SHP77 treated with DMSO at 0.1 percent for 48 hours (cell line): ENCODE results near the gene RABGAP1L.
"Not testable (repeated sequence)": the region's sequence is repeated elsewhere in the genome, so short reads cannot be mapped to it uniquely, and the experiment has no call there.

ENCODE experiments used
- DNase-seq: peaks from one replicate; lab custom pipeline; 2025; lab: John Stamatoyannopoulos, UW

Gene RABGAP1L

DNA sequence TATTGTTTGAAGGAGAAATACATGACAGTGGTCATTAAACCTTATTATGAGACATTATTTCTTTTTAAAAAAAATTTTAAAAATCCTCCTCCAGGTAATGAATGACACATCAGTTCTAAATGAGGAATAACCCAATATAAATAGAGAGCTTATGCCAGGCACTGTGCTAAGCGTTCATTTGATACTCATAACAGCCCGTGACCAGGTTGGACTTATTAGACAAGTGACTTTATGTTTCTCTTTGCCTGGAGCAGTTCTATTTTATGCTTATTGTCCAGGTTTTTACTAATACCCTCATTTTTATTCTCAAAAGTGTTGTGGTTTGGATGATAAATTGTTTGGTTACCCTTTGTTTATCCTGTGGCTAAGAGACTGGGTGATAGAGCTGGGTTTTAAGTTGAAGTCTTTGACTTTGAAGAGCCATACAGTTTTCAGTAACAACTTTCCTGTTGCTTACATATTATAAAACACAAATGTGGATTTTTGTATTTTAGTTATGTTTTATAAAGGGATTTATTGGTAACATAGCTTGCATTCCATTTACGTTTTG is 84.2 kb downstream of the RABGAP1L start:
- no peak for DNase-seq

DNA sequence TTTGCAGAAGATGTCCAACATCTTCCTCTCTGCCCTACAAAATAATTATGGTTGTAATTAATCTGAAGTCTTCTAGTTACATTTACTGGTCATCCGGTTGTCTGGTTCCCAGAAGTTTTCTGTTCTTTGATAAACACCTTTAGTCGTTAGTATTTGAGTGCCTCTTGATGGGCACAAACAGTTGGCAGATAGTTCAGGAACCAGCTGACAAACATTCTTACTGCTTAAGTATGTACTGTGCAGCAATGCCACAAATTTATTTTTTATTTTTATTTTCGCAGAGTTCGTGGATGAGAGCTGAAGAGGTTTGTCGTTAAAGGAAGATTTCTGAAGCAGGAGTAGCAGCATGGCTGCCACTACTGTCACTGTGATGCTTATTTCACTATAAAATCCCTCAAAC is 84.7 kb downstream of the RABGAP1L start:
- no peak for DNase-seq

DNA sequence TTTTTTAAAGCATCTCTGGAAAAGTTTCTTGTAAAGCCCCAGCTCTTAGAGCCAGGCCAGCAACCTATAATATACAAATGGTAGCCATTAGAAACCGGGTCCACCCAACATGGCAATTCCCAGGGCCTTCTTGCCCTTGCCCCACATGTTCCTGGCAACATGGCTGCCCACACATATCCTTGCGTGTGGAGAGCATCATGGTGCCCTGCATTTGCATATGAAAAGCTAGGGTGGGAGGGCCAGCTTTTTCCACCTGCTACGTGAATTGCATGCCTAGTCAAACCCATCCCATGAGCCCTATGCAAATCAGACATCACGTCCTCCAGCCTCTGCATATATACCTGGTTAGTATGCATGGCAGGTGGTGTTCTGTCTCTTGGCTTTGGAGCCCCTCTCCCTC is 88.2 kb downstream of the RABGAP1L start:
- no peak for DNase-seq

DNA sequence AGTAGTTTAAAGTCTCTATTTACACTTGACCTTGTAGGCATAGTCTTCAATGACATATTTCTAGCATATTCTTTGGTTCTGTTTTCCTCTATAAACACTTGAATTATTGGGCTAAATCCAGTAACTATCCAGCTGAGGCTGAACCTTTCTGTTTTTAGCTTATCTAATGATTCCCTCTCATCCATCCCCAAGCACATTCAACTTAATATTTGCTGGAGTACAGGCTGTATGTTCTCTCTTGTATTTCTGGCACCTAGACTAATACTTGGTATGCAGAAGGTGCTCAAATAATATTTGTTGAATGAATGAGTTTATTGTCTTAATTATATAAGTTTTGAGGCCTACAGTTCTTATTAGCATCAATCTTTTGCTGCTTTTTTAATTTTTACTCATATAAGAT is 88.7 kb downstream of the RABGAP1L start:
- DNase-seq = no peak

DNA sequence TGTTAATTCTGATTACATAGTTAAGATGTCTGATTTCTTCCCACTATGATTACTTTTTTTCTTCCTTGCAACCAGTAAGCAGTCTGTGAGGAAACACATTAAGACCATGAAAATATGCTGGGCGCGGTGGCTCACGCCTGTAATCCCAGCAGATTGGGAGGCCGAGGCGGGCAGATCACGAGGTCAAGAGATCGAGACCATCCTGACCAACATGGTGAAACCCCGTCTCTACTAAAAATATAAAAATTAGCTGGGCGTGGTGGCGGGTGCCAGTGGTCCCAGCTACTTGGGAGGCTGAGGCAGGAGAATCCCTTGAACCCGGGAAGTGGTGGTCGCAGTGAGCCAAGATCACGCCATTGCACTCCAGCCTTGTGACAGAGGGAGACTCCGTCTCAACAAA is 97.1 kb downstream of the RABGAP1L start:
- not testable (repeated sequence) for DNase-seq

DNA sequence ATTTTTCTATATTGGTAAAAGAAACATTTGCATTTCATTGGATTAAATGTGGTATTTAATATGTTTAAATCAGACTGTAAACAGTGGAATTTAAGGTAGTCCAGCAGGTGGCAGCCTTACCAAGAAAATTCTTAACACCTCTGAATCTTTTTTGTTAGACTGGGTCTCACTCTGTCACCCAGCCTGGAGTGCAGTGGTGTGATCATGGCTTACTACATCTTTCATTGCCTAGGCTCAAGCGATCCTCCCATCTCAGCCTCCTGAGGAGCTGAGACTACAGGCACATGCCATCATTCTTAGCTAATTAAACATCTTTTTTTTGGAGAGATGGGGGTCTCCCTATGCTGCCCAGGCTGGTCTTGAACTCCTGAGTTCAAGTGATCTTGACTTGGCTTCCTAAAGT is 98.8 kb downstream of the RABGAP1L start:
- DNase-seq = peak; percentile 47

DNA sequence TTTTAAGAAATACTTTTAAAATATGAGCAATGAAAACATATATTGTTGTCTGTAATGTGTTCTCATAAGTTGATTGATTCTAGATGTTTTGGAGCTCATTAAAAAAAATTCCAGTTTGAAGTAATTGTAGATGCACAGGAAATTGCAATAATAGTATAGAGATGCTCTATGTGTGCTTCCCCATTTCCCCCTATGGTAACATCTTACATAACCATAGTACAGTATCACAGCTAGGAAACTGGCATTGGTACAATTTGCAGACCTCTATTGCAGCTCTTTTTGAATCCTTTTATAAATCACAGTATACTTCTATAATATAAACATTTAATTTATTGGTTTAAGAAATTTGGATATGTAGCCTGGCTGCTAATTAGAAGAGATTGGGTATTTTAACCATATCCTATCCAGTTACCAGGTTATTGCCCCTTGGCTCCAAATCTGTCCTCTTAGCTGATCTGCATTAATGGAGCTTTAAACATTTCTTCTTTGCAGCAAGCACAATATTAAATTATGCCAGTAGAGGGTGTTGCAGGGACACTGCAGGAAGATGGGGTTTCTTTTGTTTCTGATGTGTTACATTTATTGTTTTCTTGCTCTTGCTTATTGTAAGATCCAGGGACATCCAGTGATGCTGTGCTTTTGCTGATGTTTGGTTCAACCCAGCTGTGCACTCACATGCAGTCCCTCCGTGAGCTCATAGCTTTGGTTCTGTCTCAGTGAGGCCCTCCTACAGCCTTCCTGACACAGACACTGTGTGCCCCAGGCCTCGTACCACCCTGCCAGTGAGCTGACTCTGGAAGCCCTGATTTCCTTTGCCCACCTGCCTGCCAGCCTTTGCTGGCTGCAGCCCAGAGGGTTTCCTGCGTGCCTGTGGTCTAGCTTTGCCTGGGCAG is 103.3 kb downstream of the RABGAP1L start:
- peak; percentile 72 for DNase-seq

DNA sequence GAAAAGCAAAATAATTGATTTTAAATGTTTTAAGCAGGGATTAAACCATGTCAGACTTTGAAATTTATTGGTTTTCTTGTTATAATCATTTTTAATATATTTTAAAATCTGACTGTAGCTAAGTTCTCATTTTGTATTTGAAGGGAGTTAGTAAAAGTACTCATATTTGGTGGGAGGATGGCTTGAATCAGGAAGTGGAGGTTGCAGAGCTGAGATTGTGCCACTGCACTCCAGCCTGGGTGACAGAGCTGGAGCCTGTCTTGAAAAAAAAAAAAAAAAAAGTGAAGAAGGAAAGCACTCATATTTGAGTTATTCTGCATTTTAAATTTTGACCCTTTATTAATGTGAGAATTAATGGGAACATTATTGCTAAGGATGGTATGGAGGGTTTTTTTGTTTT is 106.0 kb downstream of the RABGAP1L start:
- no peak for DNase-seq

DNA sequence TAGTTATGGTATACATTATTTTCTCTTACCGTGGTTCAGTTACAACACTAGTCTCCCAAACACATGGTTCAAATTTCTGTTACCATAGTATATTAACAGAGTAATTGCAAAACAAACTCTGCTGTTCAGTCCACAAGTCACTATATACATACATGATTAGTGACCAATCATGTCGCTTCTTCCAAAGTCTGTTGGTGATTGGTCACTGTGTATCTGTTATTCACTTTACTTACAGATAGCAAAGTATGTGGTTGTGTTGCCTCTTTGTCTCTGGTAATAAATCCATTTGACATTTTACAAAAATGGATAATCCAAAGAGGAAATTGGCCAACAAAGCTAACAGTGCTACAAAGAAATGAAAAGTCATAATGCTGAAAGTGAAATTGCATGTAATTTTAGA is 107.2 kb downstream of the RABGAP1L start:
- no peak for DNase-seq

DNA sequence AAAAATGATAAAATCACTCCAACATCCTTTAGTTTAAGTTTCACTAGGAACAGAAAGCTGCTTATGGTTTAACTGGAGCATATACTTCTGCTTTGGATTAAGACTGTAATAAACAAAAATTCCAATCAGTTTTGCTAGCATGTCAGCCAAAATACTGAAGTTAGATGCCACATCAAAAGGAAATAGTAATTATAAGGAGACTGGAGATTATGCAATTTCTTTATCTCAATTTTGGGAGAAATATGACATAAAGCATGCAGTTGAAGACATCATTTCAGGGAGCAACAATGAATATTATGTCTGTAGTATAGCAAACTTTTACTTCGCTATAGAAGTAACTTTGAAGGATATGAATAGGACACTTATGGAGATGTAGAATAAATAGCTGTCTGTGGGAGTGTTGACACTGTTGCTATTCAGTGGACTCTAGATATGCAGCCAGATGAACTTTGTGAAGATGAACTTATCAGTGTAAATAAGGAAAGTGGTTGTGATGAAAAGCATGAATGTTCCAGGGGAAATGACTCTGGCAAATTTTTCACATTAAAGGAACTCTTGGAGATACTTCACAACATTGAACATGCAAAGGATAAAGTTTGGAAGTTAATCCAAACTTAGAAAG is 107.8 kb downstream of the RABGAP1L start:
- no peak for DNase-seq

DNA sequence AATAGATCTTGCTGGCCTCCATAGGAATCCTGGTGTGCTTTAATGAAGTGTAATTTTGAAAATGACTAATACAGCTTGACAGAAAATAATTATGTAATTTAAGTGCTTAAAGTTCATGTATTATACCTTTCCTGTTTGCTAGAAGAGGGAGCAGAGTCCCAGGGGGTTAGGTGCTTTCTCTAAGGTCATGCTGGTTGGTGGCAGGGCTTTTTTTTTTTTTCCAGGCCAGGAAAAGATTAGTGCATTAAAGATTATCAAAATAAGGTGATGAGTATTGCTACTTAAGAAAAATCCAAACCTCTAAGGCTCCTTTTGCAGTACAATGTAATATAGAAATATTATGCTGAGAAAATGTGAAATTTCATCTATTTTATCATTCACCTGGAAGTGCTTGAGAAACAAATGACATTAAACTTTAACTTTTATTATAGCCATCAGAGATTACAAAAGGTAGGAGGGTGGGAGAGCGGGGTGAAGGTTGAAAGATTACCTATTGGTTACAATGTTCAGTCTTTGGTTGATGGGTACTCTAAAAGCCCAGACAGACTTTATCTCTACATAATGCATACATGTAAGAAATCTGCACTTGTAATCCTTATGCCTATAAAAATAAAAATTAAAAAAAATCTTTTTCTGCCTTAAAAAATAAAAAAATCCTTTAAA is 110.8 kb downstream of the RABGAP1L start:
- DNase-seq = no peak

DNA sequence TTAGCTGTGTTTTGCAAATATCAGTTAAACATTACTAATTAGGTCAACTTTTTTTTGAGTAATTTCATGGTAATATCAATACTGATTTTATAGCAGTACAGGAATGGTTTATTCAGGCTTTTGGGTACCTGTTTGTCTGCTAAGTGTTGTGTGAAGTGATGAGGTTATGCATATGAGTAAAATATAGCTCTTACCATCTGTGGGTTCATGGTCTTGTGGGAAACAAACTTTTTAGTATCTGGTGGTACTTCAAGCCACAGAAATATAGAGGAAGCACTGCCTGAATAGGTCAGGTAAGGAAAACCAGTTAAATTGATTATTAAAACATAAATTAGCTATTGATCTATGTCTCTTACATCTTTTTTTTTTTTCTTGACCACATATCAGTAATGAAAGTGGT is 113.9 kb downstream of the RABGAP1L start:
- DNase-seq = no peak

DNA sequence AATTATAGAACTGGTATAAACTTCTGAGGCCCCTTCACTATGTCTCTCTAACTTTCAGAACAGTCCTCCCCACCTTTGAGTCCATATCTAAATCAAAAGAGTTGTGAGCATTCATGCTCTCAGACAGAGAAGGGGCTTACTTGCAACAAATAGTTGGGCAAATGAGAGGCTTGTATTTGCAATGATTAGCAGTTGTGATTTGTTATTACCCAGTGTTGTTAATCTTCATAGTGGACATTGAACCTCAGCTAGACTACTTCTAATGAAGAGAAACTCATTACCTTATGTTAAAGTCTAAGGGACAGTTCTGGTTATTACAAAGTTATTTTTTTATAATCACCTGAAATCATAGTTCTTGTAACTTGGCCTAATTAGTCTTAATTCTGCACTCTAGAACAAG is 114.5 kb downstream of the RABGAP1L start:
- DNase-seq = no peak

DNA sequence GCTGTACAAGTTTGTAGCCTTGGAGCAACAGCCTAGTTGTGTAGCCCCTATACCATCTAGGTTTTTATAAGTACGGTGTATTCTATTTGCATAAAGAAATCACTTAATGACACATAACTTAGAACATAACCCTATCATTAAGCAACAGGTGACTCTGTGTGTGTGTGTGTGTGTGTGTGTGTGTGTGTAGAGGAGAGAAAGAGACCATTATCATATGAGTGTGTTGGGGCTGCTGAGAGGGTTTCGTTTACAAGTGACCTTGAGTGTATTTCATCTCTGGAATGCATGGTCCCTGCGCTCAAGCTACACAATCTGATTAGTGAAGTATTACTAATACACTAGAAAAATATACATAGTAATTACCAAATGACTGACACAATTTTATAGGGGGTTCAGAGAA is 115.1 kb downstream of the RABGAP1L start:
- DNase-seq = no peak

DNA sequence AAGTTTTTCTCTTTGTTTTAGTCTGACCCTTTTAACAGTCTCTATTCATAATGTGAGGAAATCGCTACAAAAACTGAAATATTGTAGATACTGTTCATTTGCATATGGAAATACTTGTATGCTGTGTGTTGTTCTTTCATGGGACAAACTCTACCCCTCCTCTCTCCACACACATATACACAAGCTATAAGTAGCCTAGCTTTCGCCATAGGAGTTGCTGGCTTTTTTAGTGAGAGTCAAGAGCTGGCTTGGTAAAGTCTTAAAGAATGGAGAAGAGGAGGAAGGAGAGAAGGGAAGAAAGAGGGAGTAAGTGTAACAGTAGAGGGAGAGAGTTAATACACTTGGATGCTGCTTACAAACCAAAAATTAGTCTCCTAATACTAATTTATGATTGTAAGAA is 115.6 kb downstream of the RABGAP1L start:
- no peak for DNase-seq

DNA sequence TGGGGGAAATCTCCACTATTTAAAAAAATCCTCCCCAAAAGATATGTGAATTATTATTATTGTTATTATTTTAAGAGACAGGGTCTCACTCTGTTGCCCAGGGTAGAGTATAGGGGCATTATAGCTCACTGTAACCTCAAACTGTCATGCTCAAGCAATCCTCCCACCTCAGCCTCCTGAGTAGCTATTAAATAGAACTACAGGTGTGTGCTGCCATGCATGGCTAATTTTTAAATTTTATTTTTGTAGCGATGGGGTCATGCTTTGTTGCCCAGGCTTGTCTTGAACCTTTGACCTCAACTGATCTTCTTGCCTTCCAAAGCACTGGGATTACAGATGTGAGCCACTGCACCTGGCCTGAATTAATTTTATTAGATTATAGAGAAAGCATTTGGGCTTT is 116.8 kb downstream of the RABGAP1L start:
- no peak for DNase-seq

DNA sequence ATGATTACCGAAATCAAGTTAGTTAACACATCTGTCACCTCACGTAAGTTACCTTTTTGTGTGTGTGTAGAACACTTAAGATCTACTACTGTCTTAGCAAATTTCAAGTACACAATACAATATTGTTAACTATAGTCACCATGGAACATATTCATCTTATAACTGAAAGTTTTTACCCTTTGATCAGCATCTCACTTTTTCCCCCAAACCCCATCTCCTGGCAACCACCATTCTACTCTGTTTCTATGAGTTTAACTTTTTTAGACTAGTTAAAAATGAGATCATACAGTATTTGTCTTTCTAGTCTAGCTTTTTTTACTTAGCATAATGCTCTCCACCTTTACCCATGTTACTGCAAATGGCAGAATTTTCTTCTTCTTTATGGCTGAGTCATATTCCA is 124.7 kb downstream of the RABGAP1L start:
- DNase-seq = no peak

DNA sequence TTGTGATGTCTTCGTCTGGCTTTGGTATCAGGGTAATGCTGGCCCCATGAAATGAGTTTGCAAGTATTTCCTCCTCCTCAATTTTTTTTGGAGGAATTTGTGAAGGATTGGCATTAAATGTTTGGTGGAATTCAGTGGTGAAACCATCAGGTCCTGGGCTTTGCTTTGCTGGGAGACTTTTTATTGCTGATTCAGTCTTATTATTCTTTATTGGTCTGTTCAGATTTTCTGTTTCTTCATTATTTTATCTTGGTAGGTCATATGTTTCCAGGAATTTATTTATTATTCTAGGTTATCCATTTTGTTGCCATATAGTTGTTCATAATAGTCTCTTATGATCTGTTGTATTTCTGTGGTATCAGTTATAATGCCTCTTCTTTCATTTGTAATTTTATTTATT is 126.7 kb downstream of the RABGAP1L start:
- DNase-seq = no peak

DNA sequence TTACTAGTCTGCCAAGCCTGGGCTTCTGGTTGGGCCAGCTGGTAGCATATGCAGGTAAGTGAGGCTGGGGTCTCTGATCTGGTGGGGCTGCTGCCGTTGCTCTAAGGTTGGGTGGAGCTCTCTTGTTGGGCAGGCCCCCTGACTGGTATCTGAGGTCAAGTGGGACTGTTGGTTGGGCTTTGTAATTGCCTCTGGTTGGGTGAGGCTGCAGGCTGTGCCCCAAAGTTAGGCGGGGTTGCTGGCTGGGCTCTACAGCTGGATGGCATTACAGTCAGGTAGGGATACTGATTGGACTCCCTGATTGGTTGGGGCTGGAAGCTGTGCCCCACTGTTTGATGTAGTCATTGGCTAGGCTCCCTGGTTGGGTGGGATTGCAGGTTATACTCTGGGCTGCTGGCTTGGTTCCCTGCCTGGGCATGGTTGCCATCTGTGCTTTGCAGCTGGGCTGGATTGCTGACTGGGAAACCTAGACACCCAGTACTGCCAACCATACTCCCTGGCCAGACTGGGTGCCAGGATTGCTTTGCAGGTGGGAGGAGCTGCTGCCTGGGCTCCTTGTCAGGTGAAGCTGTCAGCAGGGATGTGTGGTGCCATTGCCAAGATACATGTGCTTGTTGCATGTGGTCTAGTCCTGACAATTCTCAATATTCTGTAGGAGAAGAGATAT is 130.5 kb downstream of the RABGAP1L start:
- no peak for DNase-seq

DNA sequence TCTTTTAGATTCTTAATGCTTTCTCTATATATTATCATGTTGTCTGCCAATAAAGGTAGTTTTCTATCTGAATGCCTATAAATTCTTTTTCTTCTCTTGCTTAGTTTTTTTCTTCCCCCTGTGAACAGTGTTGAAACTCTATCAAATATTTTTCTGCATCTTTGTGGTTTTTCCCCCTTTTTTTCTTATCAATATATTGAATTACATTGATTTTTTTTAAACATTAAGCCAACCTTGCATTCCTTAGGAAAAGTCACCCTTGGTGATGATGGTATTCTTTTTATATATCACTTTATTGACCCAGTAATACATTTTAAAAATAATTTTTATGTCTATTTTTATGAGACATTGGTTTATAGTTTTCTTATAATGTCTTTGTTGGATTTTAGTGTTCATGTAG is 131.7 kb downstream of the RABGAP1L start:
- no peak for DNase-seq

DNA sequence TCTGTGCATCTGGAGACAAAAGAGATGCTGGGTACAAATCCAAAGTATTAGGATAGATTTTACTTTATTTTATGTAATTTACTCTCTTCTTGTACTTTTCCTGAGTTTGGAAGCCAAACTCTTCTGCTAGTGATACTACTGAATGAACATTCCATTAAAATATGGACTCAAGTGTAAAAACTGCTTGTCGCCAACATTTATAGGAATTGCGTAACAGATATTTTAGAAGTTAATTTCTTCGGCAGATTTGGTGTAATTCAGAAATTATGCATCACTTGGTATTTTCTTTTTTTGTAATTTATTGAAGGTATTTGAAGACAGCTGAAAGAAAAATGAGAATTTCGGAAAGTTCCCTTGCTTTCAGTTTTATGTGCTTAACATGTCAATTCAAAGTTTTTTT is 137.0 kb downstream of the RABGAP1L start:
- DNase-seq = no peak

DNA sequence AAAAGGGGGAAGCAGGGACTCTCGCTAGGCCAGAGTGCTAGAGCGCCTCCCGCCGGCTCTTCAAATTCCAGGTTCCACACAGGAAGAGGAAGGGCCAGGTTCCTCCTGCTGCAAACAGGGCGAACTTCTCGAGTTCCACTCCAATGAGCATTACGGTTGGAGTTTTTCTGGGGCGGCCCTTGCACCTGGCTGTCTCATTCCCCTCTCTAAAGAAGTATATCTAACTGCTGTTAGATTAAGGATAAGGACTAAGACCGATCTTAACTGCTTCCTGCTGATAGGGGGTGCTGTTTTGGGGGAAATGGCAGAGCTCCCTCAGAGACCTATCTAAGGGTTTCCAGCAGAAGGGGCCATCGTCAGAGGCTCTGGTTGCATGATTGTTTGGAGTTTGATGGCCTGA is 138.0 kb downstream of the RABGAP1L start:
- no peak for DNase-seq
